NCI-H460 (cell line): ENCODE data around the gene AMN. TPM values are rescaled to one million over a fixed set of nuclear protein-coding genes. Genes with fewer than 3 reads are reported as not detected.

Source experiments
- DNase-seq: peaks from one replicate; pipeline ENCODE4 v3.0.0-alpha.2; 2016; ENCODE audit warnings: low read depth; ENCODE audit errors: extremely low read depth
- total RNA-seq: library from RNA; depleted of rRNA; stranded (reverse); fragments of >200 nt; shearing (Covaris generic); gene quantifications from 2 replicates; pipeline ENCODE4 v1.2.3, GENCODE V29; 2014

AMN gene
- total RNA-seq, 1 experiment from 2014 or later, result 0.20 TPM

- DNase-seq, result no peak
Measured at GRCh38 chr14:102941419-102942011, 19.1 kb downstream of the AMN start.

- DNase-seq, result no peak
Measured at GRCh38 chr14:102942069-102942468, 19.6 kb downstream of the AMN start.

- DNase-seq, result no peak
Measured at GRCh38 chr14:102943454-102943853, 21.0 kb downstream of the AMN start.

GRCh38 chr14:102943979-102944378, 21.5 kb downstream of the AMN start:
- no peak for DNase-seq

- DNase-seq, result no peak
Measured at GRCh38 chr14:102944448-102945330, 22.2 kb downstream of the AMN start.

GRCh38 chr14:102945346-102946130, 23.1 kb downstream of the AMN start:
- DNase-seq, result no peak

- DNase-seq, result no peak
Measured at GRCh38 chr14:102947321-102948103, 25.0 kb downstream of the AMN start.

GRCh38 chr14:102948698-102949061, 26.2 kb downstream of the AMN start:
- DNase-seq, result no peak

GRCh38 chr14:102949062-102949800, 26.8 kb downstream of the AMN start:
- no peak for DNase-seq

- no peak for DNase-seq
Measured at GRCh38 chr14:102949801-102950451, 27.5 kb downstream of the AMN start.

GRCh38 chr14:102951034-102951433, 28.6 kb downstream of the AMN start:
- DNase-seq, result no peak

- no peak for DNase-seq
Measured at GRCh38 chr14:102951799-102952198, 29.3 kb downstream of the AMN start.

- DNase-seq, result no peak
Measured at GRCh38 chr14:102952276-102952675, 29.8 kb downstream of the AMN start.

GRCh38 chr14:102953100-102953499, 30.6 kb downstream of the AMN start:
- no peak for DNase-seq

- DNase-seq, result no peak
Measured at GRCh38 chr14:102954081-102954789, 31.8 kb downstream of the AMN start.

- no peak for DNase-seq
Measured at GRCh38 chr14:102955636-102956408, 33.4 kb downstream of the AMN start.

- DNase-seq, result no peak
Measured at GRCh38 chr14:102957222-102957621, 34.8 kb downstream of the AMN start.

GRCh38 chr14:102958461-102958860, 36.0 kb downstream of the AMN start:
- no peak for DNase-seq
